Neural cell (in vitro differentiated cells): Measurements from ENCODE around the gene DNAJB8.

Experiments used
- EP300 ChIP-seq: fragments of 450-650 bp; conservative IDR thresholded peaks from 2 replicates; pipeline ENCODE4 v1.6.1; 2014; ENCODE audit warnings: antibody characterized with exemption, mild to moderate bottlenecking, moderate library complexity; ENCODE audit not compliant: poor library complexity, severe bottlenecking
- EZH2 ChIP-seq: fragments of 200-600, 300-800 bp; shearing (Covaris generic), sonication (generic); IDR thresholded peaks from 2 replicates; pipeline ENCODE4 v1.6.1; 2014; ENCODE audit warnings: antibody characterized with exemption, low read length, borderline replicate concordance, mild to moderate bottlenecking; ENCODE audit not compliant: insufficient read depth, poor library complexity, severe bottlenecking
- MXI1 ChIP-seq: fragments of 450-650 bp; conservative IDR thresholded peaks from 2 replicates; pipeline ENCODE4 v1.6.1; 2014; ENCODE audit warnings: antibody characterized with exemption, mild to moderate bottlenecking; ENCODE audit not compliant: poor library complexity, severe bottlenecking
- POLR2AphosphoS5 ChIP-seq: IDR thresholded peaks from 2 replicates; pipeline ENCODE4 v1.6.1; 2012
- RAD21 ChIP-seq: fragments of 450-650 bp; conservative IDR thresholded peaks from 2 replicates; pipeline ENCODE4 v1.6.1; 2014; ENCODE audit warnings: antibody characterized with exemption, mild to moderate bottlenecking, moderate library complexity
- SMC3 ChIP-seq: fragments of 450-650 bp; conservative IDR thresholded peaks from 2 replicates; pipeline ENCODE4 v1.6.1; 2014; ENCODE audit warnings: antibody characterized with exemption, mild to moderate bottlenecking, moderate library complexity; ENCODE audit not compliant: poor library complexity
- TAF1 ChIP-seq: IDR thresholded peaks from 2 replicates; pipeline ENCODE4 v1.6.1; 2012; ENCODE audit warnings: low read depth
- TF ChIP-seq, protein P1 (sequence below): fragments of 450-650 bp; IDR thresholded peaks from 2 replicates; pipeline ENCODE4 v1.5.1; 2014; ENCODE audit warnings: antibody characterized with exemption, mild to moderate bottlenecking, moderate library complexity; ENCODE audit not compliant: poor library complexity, severe bottlenecking
- TF ChIP-seq, protein P2 (sequence below): IDR thresholded peaks from 2 replicates; pipeline ENCODE4 v1.6.1; 2012; ENCODE audit warnings: borderline replicate concordance

- TF ChIP-seq, protein P1, sequence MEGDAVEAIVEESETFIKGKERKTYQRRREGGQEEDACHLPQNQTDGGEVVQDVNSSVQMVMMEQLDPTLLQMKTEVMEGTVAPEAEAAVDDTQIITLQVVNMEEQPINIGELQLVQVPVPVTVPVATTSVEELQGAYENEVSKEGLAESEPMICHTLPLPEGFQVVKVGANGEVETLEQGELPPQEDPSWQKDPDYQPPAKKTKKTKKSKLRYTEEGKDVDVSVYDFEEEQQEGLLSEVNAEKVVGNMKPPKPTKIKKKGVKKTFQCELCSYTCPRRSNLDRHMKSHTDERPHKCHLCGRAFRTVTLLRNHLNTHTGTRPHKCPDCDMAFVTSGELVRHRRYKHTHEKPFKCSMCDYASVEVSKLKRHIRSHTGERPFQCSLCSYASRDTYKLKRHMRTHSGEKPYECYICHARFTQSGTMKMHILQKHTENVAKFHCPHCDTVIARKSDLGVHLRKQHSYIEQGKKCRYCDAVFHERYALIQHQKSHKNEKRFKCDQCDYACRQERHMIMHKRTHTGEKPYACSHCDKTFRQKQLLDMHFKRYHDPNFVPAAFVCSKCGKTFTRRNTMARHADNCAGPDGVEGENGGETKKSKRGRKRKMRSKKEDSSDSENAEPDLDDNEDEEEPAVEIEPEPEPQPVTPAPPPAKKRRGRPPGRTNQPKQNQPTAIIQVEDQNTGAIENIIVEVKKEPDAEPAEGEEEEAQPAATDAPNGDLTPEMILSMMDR, result no peak
- TF ChIP-seq EP300, result no peak
- no peak for TF ChIP-seq RAD21
- TF ChIP-seq POLR2AphosphoS5, result no peak
- TF ChIP-seq EZH2, result no peak
- TF ChIP-seq SMC3, result no peak
- TF ChIP-seq TAF1, result no peak
- TF ChIP-seq, protein P2, sequence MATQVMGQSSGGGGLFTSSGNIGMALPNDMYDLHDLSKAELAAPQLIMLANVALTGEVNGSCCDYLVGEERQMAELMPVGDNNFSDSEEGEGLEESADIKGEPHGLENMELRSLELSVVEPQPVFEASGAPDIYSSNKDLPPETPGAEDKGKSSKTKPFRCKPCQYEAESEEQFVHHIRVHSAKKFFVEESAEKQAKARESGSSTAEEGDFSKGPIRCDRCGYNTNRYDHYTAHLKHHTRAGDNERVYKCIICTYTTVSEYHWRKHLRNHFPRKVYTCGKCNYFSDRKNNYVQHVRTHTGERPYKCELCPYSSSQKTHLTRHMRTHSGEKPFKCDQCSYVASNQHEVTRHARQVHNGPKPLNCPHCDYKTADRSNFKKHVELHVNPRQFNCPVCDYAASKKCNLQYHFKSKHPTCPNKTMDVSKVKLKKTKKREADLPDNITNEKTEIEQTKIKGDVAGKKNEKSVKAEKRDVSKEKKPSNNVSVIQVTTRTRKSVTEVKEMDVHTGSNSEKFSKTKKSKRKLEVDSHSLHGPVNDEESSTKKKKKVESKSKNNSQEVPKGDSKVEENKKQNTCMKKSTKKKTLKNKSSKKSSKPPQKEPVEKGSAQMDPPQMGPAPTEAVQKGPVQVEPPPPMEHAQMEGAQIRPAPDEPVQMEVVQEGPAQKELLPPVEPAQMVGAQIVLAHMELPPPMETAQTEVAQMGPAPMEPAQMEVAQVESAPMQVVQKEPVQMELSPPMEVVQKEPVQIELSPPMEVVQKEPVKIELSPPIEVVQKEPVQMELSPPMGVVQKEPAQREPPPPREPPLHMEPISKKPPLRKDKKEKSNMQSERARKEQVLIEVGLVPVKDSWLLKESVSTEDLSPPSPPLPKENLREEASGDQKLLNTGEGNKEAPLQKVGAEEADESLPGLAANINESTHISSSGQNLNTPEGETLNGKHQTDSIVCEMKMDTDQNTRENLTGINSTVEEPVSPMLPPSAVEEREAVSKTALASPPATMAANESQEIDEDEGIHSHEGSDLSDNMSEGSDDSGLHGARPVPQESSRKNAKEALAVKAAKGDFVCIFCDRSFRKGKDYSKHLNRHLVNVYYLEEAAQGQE, result no peak
- no peak for TF ChIP-seq MXI1
These were observed 6.5 kb upstream of the DNAJB8 start for GRCh38 chr3:128473180-128473519.
